Hippocampal formation (tissue), 2 donors: ENCODE data around the gene CDK15.
"Not testable (repeated sequence)": the region's sequence is repeated elsewhere in the genome, so short reads cannot be mapped to it uniquely, and the experiment has no call there.

Experiments
- DNase-seq, 2 donors: peaks; one replicate each; lab custom pipeline; 2025; lab: John Stamatoyannopoulos, UW

Gene CDK15

DNA sequence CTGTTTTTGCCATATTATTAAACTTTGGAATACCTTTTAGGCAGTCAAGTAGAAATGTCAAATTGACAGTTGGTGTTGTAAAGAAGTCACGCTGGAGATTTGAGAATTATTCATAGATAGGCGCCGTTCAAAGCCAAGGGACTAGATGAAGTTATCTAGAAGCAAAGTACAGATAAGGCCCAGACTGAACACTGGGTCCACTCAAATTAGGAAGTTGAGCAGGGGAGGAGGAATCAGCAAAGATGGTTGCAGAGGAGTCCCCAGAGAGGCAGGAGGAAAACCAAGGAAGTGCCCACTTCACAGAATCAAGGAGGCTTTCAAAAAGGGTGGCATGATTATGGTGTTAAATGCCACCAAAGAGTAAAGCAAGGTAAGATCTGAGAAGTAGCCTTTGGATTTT, 16.0 kb upstream of the CDK15 start:
- DNase-seq, result no peak

DNA sequence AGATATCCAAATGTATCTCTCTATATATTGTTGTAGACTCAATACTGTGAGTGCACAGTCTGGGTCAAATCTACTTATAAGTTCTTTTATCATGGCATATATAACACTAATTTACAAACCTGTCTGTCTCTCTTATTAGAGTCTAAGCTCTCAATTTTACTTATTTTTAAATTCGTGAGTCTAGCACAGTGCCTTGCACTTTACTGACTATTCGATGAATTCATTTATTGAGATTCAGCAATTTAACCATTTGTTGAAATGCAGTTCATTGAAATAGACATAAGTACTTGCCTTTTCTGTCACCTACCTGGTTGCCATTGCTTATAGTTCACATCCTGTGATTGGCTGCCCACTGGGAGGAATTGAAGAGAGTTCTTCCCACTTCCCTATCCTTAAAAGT, 15.3 kb upstream of the CDK15 start:
- no peak for DNase-seq

DNA sequence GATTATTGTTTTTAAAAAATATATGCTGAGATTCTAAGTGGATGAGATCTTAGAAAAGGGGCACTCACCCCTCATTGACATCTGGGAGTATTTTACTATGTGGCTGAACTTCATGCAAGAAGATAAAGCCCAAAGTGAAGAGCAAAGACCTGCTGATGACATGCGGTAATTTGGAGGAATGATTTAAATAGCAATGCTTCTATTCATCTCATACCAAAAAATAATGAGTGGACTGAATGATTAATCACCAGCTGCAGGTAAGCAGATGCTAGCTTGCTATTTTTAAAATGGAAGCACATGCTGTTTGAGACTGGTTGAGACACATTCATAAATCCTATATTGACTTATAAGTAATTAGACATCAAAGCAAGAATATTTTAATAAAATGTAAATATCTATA, 12.7 kb upstream of the CDK15 start:
- no peak for DNase-seq

DNA sequence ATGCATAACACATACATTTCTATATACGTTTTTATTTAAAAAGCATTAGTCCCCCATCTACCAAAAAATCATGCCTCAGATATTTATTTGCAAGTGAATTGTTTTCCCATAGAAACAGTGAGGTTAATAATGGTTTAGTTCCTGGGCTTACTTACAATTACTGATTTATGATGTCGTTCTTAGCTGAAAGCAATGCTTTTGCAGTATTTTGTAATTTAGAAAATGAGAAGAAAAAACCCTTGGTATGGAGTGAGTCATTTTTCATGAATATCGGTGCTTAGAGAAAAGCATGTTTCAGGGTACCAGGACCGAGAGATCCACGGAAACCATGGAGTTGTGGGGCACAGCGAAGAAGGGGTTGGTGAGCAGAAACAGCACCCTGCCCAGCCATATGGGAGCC, 12.0 kb upstream of the CDK15 start:
- DNase-seq, result no peak

DNA sequence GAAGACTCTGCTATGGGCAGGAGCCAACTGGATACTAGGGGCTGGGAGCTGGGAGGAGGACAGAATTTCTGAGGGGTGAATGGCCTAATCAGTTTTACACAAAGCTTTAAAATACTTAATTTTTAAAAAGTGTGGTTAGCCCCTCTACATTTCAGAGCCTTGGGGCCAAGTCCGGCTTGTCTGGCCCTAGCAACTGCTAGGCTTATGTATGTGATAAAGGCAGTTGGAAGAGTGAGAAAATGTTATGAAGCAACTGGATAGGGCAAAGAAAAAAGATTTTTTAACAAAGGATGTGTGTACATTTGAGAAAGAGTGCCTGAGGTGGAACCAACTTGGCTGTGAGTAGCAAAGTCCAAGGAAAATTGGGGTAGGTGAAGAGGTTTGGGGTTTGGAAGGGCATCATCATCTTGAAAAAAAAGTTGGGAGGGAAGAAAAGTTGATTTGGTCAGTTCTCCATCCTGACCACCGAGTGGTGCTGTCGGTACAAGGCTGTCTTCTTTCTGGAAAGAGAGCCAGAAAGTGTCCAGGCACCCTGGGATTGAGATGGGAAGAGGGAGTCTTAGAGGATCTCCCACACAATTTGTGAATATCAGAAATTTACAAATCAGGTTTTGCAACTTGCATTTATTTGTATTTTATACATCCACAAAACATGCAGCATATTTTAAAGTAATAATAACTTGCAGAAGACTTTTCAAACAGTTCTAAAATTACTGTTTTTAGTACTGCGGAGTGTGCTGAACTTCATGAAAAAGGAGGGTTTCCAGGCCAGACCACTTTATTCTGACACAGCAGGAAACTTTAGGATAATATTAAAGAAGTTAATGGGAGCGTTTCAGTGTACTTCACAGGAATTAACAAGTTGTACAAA, 10.5 kb upstream of the CDK15 start:
- peak; percentile 8 to 15 for DNase-seq

DNA sequence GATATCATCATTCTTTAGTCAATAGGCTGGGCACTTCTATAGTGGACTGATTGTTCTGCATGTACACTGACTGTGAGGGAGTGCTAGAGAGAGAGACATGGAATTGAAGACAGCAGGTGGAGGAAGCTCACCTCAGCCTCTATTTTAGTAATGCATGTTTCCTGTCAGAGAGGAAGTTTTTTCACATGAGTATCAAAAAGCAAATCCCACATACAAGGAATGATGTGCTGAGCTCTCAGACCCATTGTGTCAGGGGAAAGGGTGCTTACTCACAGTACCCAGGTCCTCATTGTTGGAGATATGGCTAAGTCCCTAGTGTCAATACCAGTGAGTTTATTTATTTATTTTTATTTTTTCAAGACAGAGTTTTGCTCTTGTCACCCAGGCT, 9.9 kb upstream of the CDK15 start:
- DNase-seq, result no peak

DNA sequence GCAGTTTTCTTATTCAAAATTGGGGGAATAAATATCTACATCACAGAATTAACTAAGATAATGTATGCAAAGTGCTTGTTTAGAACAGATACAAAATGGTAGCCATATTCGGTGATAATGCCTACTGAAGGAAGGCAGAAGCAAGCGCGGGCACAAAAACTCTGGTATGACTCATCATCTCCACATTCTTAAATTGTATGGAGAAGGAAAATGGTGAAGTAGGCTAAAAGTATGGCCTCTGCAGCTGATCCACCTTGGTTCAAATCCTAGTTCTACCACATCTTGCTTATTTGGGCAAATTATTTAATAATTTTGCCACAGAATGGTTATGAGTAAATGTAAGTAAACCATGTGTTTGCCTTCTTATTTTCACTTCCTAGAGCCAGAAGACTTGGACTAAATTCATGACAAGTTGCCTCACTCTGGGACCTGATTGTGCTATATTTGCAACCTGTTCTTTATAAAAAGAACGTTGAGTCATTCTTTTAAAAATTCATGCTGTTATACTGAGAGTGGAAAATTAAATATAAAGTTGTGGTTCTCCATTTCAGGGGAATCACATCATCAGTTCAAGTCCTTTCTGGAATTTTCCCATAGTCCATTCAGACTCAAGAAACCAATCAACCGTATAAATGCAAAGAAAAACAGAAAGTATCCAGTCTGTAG, 9.0 kb upstream of the CDK15 start:
- DNase-seq, result no peak

DNA sequence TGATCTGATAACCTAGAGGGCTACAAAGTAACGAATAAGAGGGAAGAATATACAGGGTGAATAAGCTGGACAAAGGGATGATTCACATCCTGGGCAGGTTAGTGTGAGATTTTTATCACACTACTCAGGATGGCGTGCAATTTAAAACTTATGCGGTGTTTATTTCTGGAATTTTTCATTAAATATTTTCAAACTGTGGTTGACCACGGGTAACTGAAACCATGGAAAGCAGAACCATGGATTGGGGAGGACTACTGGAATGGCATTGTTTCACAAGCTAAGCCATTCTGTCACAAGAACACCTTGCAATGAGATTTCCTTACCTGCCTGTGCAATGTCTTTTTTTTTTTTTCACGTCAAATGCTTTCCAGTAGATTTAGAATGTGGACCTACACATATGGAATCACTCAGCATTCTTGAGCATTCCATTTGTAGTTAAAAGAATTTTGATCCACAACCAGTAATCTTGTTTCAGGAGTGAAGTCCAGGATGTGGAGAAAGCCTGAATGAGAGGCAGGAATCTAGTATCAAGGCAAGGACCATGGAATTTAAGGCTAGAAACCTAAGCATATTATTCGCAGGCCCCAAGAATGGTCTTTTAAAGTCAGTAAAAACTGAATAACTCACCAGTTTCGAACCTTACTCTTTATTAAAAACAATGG, 8.0 kb upstream of the CDK15 start:
- DNase-seq, result no peak

DNA sequence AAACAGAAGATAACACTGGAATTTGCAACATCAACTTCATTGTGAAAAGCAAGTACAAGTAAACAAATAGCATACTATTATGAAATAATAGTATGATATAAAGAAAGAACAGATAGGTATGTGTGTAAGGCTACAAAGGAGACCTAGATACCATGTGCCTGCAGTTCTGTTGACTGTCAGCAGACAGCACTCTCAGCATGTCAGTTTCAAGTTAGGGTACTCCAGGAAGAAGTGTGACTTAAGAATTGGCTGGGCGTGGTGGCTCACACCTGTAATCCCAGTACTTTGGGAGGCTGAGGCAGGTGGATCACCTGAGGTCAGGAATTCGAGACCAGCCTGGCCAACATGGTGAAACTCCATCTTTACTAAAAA, 7.4 kb upstream of the CDK15 start:
- DNase-seq, result not testable (repeated sequence)

DNA sequence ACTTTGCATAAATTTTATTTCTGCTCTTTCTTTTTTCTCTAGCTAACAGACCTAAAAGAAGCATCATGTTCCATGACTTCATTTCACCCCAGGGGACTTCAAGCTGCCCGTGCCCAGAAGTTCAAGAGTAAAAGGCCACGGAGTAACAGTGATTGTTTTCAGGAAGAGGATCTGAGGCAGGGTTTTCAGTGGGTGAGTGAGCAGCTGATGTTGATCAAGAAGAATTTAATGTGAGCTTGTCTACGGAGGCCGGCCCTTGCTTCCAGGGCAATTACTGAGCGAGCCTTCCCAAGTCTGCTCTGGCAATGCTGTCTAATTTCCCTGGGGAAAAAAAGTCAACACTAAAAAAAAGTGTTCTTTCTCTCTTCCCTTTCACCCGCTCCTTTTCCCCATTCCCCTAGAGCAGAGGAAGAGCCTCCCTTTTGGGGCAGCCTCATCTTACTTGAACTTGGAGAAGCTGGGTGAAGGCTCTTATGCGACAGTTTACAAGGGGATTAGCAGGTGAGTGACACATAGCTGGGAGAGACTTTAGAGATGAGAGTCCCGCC, 1.2 kb downstream of the CDK15 start:
- DNase-seq, result no peak

DNA sequence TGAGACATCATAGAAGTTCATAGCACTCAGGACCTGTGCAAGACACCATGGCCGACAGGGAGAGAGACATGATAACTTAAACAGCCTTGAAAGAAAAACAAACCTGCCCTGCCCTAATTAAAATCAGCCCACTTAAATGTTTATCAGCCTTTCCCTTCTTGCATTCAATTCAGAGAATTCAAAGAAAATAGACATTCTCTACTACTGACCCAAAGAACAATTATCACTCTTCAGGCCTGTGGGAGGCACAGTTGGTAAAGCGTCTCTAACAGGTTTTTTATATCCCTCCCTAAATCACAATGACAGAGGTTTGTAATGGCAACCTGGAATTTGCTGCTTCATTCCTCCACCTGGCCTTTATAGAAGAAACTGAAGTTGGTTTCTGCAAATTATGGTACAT, 1.7 kb downstream of the CDK15 start:
- no peak for DNase-seq

DNA sequence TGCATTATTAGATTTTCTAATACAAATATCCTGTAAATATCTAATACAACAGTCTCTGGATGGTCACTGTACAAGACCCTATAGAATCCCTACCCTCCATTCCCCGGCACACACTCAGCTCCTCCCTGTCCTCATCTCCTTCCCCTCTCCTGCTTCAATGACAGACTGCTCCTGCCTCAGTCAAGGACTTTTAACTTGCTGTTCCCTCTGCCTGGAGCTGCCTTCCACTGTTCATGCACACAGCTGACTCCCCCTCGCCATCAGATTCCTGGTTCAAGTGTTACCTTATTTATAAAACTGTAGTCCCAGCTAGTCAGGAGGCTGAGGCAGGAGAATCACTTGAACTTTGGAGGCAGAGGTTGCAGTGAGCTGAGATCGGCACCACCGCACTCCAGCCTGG, 3.3 kb downstream of the CDK15 start:
- DNase-seq, result no peak

DNA sequence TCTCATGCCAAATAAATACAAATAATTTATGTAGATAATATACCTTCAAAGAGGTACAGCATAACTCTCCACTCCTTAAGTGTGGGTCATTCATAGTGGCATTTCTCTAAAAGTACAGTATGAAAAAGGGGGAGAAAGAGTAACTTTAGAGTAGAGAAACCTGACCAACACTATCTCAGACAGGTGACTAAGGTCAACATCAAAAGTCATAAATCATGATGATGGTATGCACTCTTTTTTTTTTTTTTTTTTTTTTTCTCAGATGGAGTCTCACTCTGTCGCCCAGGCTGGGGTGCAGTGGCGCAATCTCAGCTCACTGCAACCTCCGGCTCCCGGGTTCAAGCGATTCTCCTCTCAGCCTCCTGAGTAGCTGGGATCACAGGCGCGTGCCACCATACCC, 4.3 kb downstream of the CDK15 start:
- DNase-seq, result not testable (repeated sequence)

DNA sequence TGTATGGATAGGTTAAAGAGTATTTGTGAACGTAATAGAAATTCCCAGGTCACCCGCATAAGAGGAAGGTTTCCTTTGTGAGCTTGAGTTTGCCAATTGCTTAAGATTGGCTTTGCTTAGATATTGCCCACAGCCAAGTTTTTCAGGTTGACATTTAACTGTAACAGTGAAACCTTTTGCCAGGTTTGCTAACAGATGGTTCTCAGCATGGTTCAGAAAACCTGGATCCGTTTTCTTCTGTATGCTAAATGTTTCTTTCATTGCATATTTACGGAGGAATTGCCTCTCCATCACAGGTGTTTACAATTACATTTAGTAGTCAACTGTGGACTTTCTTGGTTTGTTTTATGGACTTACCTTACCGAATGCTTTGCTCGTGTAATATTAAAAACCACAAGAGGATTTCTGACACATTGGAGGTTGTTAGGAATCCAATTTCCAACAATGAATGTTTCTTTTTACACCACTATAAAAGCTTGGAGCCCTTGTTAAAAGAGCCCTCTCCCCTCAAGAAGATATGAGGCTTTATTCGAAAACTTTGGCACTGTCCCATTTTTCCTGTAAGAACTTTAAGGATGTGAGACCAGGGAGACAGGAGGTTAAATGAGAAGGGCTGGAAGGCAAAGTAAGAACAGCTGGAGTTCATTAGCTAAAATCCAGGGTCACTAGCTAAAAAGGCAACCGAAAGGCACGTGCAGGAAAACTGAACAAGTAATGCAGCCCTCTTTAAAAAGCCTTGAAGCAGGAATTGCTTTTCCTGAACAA, 7.8 kb downstream of the CDK15 start:
- DNase-seq, result no peak

DNA sequence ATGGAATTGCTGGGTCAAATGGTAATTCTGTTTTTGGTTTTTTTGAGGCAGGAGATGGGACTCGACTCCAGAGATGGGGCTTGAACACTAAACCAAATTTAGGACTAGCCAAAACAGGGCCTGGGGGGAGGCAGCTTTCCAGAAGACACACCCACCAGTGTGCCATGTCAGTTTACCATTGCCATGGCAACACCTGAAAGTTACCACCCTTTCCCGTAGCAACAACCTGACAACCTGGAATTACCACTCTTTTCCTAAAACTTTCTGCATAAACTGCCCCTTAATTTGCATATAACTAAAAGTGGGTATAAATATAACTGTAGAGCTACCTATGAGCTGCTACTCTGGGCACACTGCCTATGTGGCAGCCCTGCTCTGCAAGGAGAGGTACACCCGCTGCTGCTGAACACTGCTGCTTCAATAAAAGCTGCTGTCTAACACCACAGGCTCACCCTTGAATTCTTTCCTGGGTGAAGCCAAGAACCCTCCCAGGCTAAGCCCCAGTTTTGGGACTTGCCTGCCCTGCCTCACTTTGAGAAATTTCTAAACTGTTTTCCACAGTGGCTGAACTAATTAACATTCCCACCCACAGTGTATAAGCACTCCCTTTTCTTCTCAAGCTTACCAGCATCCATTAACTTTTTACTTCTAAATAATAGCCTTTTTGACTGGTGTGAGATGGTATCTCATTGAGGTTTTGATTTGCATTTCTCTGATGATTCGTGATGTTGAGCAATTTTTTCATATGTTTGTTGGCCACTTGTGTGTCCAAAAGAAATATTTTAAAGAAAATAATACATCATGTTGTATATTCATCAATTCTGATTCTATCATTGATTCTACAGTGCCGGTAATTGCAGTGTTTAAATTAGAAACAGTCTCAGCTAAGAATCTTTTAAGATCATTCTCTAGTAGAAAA, 10.6 kb downstream of the CDK15 start:
- DNase-seq, result no peak

DNA sequence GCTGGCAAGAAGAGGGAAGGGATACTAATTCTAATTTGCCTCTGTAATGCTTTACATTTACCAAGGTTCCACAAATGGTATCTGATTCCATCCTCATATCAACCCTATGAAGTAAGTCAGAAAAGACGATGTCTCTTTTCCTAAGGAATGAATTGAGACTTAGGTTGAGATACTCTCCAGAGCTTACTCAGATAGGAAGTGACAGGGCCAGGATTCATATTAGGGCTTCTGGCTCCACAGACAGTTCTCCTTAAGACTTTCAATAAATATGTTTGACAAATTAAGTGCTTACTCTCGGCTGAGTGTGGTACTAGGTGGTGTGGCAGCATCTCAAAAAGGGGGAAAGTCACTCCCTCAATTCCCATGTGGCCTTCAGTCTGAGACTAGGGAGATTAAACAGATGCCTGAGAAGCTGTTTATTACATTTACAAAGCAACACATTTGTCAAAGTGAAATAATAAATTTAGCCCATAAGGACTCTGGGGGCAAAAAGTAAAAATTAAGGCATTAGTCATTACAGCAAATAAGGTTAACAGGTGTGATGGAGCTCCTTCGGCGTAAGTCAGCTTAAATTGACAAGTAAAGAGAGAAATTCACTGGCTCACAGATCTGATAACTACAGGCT, 14.2 kb downstream of the CDK15 start:
- no peak for DNase-seq

DNA sequence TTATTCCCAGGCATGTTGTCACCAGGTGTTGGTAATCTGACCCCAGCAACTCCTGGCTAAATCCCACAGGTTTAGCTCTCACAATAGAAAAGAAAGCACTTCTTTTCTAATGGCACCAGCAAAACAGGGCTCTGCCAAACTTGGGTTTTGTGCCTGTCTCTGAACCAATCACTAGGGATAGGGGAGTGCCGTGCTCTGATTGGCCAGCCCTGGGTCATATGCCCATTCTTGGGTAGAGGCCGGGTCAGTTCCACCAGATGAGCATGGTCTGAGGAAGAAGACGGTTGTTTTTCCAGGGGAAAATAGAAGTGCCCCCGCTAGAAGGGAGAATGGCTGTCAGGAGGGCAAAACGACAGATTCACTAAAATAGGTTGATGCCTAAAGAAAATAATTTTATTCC, 14.7 kb downstream of the CDK15 start:
- DNase-seq, result no peak

DNA sequence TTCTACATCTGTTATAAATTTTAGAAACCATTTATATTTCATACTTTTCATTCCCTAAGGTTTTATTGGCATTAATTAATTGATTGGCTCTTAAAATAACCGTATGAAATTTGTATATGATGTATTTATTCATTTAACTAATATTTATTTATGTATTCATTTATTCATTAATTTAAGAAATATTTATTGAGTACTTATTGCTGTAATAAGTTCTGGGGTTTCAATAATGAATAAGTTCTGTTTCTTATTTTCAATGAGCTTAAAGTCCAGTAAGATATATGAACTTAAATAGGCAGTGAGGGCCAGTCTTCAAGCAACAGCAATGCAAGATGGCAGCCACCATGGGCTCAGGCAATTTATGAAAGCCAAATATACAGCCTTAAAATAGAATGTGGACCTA, 17.9 kb downstream of the CDK15 start:
- DNase-seq, result no peak

DNA sequence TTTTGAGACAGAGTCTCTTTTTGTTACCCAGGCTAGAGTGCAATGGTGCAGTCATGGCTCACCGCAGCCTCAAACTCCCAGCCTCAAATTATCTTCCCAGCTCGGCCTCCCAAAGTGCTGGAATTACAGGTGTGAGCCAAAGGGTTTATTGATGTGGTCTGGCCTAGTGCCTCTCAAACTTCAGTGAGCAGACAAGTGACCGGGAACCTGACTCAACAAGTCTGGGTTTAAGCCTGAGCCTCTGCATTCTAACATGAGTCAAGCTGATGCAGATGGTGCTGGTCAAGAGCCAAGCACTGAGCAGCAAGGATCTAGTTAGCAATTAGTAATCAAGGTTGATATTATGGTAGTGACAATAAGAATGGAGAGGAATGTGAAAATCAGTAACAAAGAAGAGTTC, 21.3 kb downstream of the CDK15 start:
- DNase-seq, result no peak

DNA sequence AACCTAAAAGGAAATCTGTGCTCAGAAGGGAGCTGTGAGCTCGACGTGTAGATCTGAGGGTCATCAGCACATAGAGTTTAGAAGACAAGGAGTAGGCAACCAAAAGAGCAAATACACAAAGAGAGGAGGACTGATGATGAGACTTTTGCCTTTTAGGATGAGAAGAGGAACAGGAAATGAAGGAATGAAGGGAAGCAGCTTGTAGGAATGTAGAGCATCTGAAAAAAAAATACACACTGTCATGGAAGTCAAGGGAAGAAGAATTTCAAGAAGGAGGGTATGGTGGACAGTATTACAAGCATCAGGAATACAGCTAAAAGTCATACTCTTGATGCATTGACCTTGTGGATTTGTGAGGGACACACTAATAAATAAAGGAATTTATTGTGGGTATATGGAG, 21.9 kb downstream of the CDK15 start:
- DNase-seq, result no peak

DNA sequence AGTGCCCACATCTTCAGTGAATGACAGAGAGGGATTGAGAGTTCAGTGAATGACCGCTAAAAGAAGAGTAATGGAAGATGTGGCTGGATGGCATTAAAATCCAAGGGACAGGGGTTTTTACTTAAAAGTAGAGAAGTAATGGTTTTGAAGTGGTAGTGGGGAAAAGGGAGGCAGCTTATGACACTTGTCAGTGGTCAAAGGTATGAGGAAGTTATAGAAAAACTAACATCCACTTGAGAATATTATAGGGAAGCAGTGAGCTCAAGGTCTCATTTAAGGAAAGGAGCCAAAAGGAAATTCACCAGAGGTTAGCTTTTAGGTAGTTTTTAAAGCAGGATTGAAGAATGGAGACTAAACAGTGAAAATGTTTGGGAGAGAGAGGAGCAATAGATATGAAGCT, 24.3 kb downstream of the CDK15 start:
- DNase-seq, result no peak
